Pericardium fibroblast (primary cell): Measurements from ENCODE around the gene SUSD2. TPM values are rescaled to one million over a fixed set of nuclear protein-coding genes. Genes with fewer than 3 reads are reported as not detected.

Experiments used
- total RNA-seq: library from RNA; depleted of rRNA; stranded (reverse); fragments of >200 nt; gene quantifications from 2 replicates; pipeline ENCODE4 v1.2.3, GENCODE V29; 2015

Gene SUSD2, protein sequence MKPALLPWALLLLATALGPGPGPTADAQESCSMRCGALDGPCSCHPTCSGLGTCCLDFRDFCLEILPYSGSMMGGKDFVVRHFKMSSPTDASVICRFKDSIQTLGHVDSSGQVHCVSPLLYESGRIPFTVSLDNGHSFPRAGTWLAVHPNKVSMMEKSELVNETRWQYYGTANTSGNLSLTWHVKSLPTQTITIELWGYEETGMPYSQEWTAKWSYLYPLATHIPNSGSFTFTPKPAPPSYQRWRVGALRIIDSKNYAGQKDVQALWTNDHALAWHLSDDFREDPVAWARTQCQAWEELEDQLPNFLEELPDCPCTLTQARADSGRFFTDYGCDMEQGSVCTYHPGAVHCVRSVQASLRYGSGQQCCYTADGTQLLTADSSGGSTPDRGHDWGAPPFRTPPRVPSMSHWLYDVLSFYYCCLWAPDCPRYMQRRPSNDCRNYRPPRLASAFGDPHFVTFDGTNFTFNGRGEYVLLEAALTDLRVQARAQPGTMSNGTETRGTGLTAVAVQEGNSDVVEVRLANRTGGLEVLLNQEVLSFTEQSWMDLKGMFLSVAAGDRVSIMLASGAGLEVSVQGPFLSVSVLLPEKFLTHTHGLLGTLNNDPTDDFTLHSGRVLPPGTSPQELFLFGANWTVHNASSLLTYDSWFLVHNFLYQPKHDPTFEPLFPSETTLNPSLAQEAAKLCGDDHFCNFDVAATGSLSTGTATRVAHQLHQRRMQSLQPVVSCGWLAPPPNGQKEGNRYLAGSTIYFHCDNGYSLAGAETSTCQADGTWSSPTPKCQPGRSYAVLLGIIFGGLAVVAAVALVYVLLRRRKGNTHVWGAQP
- 19.1 and 30.9 TPM in 2 replicates for total RNA-seq

GRCh38 chr22:24181088-24181995, at the start of gene SUSD2:
SUSD2 (plus strand) TSS chr22:24181487; CDS start chr22:24181520, 33 bp downstream.

Other genes starting within 250 kb of the SUSD2 start
- 13.5 and 16.9 TPM in 2 replicates for gene GSTT2B, start 220.3 kb upstream of the SUSD2 start, total RNA-seq
- 1.0 and 1.2 TPM in 2 replicates for gene DDTL, start 214.6 kb upstream of the SUSD2 start, total RNA-seq
- gene DDT, start 207.0 kb upstream of the SUSD2 start, total RNA-seq: 121 and 166 TPM in 2 replicates
- 2.1 and 2.3 TPM in 2 replicates for gene GSTT2, start 201.4 kb upstream of the SUSD2 start, total RNA-seq
- not detected in 2 replicates for gene GSTT4, start 176.0 kb upstream of the SUSD2 start, total RNA-seq
- 17.8 and 21.2 TPM in 2 replicates for gene CABIN1, start 170.2 kb upstream of the SUSD2 start, total RNA-seq
- 35.2 and 114 TPM in 2 replicates for gene GGT5, start 63.6 kb downstream of the SUSD2 start, total RNA-seq
- gene SPECC1L, start 89.3 kb downstream of the SUSD2 start, total RNA-seq: 23.5 and 23.9 TPM in 2 replicates
- gene ADORA2A, start 246.1 kb downstream of the SUSD2 start, total RNA-seq: 2.9 and 5.4 TPM in 2 replicates